Endothelial cell (in vitro differentiated cells): ENCODE results near the gene PRSS16. TPM values are rescaled to one million over a fixed set of nuclear protein-coding genes. Genes with fewer than 3 reads are reported as not detected.

Experiments used
- DNase-seq: peaks from one replicate; pipeline ENCODE4 v3.0.0; 2021; ENCODE audit warnings: low spot score
- H3K27ac Mint-ChIP-seq: one replicate; pipeline ENCODE4 v1.8.0; 2021; ENCODE audit warnings: mixed read lengths, inconsistent platforms; ENCODE audit not compliant: unreplicated experiment
- H3K27me3 Mint-ChIP-seq: one replicate; pipeline ENCODE4 v1.8.0; 2021; ENCODE audit warnings: mild to moderate bottlenecking, moderate library complexity, mixed read lengths, inconsistent platforms; ENCODE audit not compliant: unreplicated experiment
- H3K36me3 Mint-ChIP-seq: one replicate; pipeline ENCODE4 v1.8.0; 2021; ENCODE audit warnings: mild to moderate bottlenecking, low read depth, mixed read lengths, inconsistent platforms; ENCODE audit not compliant: unreplicated experiment
- H3K4me1 Mint-ChIP-seq: one replicate; pipeline ENCODE4 v1.8.0; 2021; ENCODE audit warnings: mild to moderate bottlenecking, mixed read lengths, inconsistent platforms; ENCODE audit not compliant: unreplicated experiment
- H3K4me3 Mint-ChIP-seq: one replicate; pipeline ENCODE4 v1.8.0; 2021; ENCODE audit warnings: mild to moderate bottlenecking, mixed read lengths, inconsistent platforms; ENCODE audit not compliant: unreplicated experiment
- H3K9me3 Mint-ChIP-seq: one replicate; pipeline ENCODE4 v1.8.0; 2021; ENCODE audit warnings: mixed read lengths, inconsistent platforms; ENCODE audit not compliant: unreplicated experiment
- total RNA-seq: library from RNA; stranded (reverse); fragmentation: NEBNext Ultra II Directional; extraction: Animal tissue kit (Norgen Biotek cat#: 25700); gene quantifications from one replicate; pipeline ENCODE4 v1.2.1, GENCODE V29; 2021; ENCODE audit not compliant: unreplicated experiment
- TF ChIP-seq, protein P1 (sequence below): fragments of 200-600 bp; sonication (generic); IDR thresholded peaks from one replicate; pipeline ENCODE4 v1.5.0; 2021; ENCODE audit warnings: antibody characterized with exemption; ENCODE audit not compliant: unreplicated experiment

The PRSS16 gene
- total RNA-seq, 1 donor from 2014 or later, result 6.1 TPM

DNA sequence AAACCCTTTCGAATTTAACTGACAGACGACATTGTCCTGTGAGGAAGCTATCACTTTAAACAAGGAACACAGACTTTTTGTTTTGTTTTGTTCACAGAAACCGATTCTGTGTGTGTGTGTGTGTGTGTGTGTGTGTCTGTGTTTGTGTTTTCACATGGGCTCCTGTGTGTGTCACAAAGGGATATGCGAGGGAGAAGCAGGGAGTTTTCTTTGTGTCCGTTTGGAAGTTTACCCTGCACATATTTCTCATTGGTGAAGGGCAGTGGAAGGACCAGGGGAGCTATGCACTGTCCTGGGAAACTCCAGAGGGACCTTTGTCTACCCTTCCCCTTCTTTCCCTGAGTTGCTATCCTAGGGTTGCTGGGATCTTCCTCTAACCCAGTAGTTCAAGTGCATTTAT lies 46.9 kb downstream of the PRSS16 start:
- H3K27ac Mint-ChIP-seq, result peak overlapping the region; percentile 93
- peaks cover 27% of the 10 kb centered on the region for H3K27me3 Mint-ChIP-seq
- peaks cover 56% of the 10 kb centered on the region for H3K4me1 Mint-ChIP-seq
- peaks cover 7% of the 10 kb centered on the region for H3K36me3 Mint-ChIP-seq
- DNase-seq, result peak; percentile 20
- TF ChIP-seq, protein P1, sequence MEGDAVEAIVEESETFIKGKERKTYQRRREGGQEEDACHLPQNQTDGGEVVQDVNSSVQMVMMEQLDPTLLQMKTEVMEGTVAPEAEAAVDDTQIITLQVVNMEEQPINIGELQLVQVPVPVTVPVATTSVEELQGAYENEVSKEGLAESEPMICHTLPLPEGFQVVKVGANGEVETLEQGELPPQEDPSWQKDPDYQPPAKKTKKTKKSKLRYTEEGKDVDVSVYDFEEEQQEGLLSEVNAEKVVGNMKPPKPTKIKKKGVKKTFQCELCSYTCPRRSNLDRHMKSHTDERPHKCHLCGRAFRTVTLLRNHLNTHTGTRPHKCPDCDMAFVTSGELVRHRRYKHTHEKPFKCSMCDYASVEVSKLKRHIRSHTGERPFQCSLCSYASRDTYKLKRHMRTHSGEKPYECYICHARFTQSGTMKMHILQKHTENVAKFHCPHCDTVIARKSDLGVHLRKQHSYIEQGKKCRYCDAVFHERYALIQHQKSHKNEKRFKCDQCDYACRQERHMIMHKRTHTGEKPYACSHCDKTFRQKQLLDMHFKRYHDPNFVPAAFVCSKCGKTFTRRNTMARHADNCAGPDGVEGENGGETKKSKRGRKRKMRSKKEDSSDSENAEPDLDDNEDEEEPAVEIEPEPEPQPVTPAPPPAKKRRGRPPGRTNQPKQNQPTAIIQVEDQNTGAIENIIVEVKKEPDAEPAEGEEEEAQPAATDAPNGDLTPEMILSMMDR, result no peak
- H3K9me3 Mint-ChIP-seq, result no peaks in the 10 kb centered on the region
- peak overlapping the region; percentile 91 for H3K4me3 Mint-ChIP-seq

DNA sequence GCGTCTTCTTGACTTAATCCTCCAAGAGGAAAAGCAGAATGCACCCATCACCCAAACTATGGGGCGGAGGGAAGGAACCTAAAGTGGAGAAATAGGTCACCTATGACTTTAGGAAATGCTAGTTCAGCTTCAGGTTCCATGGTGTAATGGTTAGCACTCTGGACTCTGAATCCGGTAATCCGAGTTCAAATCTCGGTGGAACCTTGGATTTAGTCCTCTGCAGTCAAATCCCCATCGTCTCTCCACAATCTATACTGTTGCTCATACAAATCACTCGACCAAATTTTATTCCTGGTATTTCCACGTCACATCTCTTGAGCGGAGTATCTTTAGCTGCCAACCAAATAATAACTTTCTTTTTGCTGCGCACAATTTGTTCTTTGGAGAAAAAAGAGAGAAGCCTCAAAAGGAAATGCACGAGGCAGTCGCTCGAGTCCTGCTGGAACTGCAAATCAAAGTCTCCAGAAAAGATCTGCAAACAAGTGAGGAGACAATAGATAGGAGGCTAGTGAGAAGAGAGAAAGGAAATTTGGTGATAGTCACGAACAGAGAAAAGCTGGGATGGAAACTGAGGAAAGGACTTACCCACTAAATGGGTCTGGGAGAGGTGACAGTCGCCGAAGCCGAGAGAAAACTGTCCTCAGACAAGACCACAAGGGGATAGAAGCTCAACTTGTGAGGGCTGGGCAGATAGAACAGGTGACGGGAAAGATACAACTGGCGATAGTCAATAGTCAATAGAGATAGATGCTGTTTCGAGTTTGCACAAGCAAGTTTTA lies 48.0 kb downstream of the PRSS16 start:
- Mint-ChIP-seq H3K27me3 (peaks cover 23% of the 10 kb centered on the region), H3K4me1 (peaks cover 48% of the 10 kb centered on the region), H3K9me3 (no peaks in the 10 kb centered on the region), H3K4me3 (peak overlapping the region; percentile 91), H3K27ac (peak overlapping the region; percentile 93), H3K36me3 (peaks cover 7% of the 10 kb centered on the region)
- TF ChIP-seq, protein P1, result no peak
- DNase-seq, result peak; percentile 52

DNA sequence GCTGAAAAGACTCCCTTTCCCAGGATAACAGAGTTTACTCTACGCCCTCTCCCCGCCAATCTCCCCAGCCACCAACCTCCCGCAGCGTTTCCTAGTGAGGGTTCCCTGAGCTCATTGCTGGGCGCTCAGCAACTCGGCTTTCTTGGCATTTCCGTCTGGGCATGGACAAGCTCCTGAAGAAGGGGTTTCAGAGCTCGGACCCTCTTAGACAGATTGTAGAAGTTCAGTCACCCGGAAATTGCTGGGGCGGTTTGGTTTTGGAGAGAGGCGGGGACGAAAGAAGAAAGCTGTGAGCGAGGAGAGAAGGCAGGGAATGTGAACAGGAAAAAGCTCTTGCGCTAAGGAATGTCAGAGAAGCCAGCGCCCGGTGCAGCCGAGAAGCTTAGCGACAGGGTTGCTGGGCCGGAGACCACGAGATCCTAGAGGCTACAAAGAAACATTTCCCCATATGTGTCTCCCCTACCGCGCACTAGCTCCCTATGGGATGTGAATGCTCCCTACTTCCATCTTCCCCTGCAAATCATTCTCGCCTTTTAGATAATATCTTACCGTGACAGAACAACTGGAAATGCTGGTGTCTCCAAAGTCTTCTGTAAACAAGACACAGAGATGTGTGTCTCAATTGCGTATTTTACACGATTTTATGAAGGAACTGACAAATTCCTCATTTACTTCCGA lies 48.7 kb downstream of the PRSS16 start:
- TF ChIP-seq, protein P1, result no peak
- DNase-seq, result peak; percentile 69
- peaks cover 21% of the 10 kb centered on the region for H3K27me3 Mint-ChIP-seq
- peak overlapping the region; percentile 91 for H3K4me3 Mint-ChIP-seq
- H3K27ac Mint-ChIP-seq, result peak overlapping the region; percentile 93
- H3K9me3 Mint-ChIP-seq, result no peaks in the 10 kb centered on the region
- H3K4me1 Mint-ChIP-seq, result peaks cover 40% of the 10 kb centered on the region
- peaks cover 7% of the 10 kb centered on the region for H3K36me3 Mint-ChIP-seq

DNA sequence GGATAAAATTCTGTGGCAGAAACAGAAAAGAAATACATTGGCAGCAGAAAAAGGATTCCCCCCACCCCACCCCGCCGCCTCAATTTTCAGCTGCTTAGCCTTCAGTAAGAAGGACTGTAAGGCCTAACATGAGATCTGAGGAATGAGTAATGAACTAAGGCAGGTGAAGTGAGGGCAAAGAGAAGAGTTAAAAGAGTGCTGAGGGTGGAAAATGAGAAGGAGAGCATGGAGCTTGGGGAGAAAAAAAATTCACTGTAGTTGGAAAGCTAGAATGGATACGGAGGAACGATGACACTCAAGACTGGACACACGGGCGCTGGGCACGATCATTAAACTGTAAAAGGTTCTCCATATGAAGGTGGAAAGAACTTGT lies 50.0 kb downstream of the PRSS16 start:
- Mint-ChIP-seq H3K36me3 (peaks cover 7% of the 10 kb centered on the region), H3K9me3 (no peaks in the 10 kb centered on the region), H3K4me1 (peaks cover 32% of the 10 kb centered on the region), H3K27ac (peak overlapping the region; percentile 81), H3K27me3 (peaks cover 23% of the 10 kb centered on the region), H3K4me3 (peak overlapping the region; percentile 91)
- DNase-seq, result no peak
- TF ChIP-seq, protein P1, result no peak
